ENCODE data around the gene FEN1.

GRCh38 chr11:61754534-61755482, 37.9 kb upstream of the FEN1 start:
- no peak for TF ChIP-seq EZH2 (IDR thresholded peaks at IDR 0.05; ENCODE audit: insufficient read depth, poor library complexity, severe bottlenecking)
- TF ChIP-seq EZH2phosphoT487 (IDR thresholded peaks at IDR 0.05; ENCODE audit: insufficient read depth, low read depth), result no peak

Data from GM23248 (cell line).